HT1080 (cell line): ENCODE data around the gene ATP7B. TPM values are rescaled to one million over a fixed set of nuclear protein-coding genes. Genes with fewer than 3 reads are reported as not detected.

Experiments
- DNase-seq: peaks from one replicate; pipeline ENCODE4 v3.0.0-alpha.2; 2015; ENCODE audit warnings: low read depth
- total RNA-seq: library from RNA; depleted of rRNA; stranded (reverse); fragments of >200 nt; shearing (Covaris generic); gene quantifications from 2 replicates; pipeline ENCODE4 v1.2.3, GENCODE V29; 2014; rRNA removed

The ATP7B gene
- total RNA-seq, 1 experiment from 2014 or later, result 2.3 TPM

- no peak for DNase-seq
Observed at GRCh38 chr13:51900471-51900870, 110.8 kb downstream of the ATP7B start.

GRCh38 chr13:51895906-51896888, 115.1 kb downstream of the ATP7B start:
- peak; percentile 39 for DNase-seq

GRCh38 chr13:51894239-51894638, 117.0 kb downstream of the ATP7B start:
- DNase-seq, result peak; percentile 49

DNA sequence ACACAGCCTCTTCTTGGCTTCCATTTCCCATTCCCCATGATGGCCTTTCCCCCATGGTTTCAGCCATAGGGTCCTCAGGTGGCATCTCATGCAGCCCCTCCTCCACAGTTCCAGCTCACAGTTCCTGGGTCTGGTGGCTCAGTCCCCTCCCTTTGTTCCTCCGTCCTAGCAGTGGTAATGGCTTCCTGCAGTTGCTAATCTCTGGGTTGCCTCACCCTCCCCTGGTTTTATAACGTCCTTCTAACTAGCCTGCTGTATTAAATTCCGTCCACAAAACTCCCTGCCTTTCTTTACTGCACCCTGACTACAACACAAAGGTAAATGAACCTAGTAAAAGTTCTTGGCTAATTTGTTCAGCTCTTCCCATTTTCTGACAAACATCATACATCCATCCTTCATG, 118.6 kb downstream of the ATP7B start:
- DNase-seq, result no peak

GRCh38 chr13:51887468-51887867, 123.8 kb downstream of the ATP7B start:
- DNase-seq, result no peak

- no peak for DNase-seq
Observed at GRCh38 chr13:51885651-51886050, 125.6 kb downstream of the ATP7B start.

- no peak for DNase-seq
Observed at GRCh38 chr13:51883226-51883600, 128.0 kb downstream of the ATP7B start.

Other genes with a start within 250 kb of the ATP7B start
- 0.94 and 5.9 TPM in 2 replicates for gene DHRS12, start 207.3 kb downstream of the ATP7B start, total RNA-seq
- gene TMEM272, start 166.3 kb downstream of the ATP7B start, total RNA-seq, result not detected in 2 replicates
- gene CCDC70, start 149.5 kb downstream of the ATP7B start, total RNA-seq, result not detected in 2 replicates
- gene ALG11, start 948 bp upstream of the ATP7B start, total RNA-seq, result 7.8 and 8.7 TPM in 2 replicates
- 5.9 and 6.6 TPM in 2 replicates for gene UTP14C, start 13.2 kb upstream of the ATP7B start, total RNA-seq
- gene NEK5, start 117.6 kb upstream of the ATP7B start, total RNA-seq, result not detected in 2 replicates
- 2.1 and 3.0 TPM in 2 replicates for gene NEK3, start 148.1 kb upstream of the ATP7B start, total RNA-seq